Neural progenitor cell (in vitro differentiated cells): Measurements from ENCODE around the gene RSPO4. TPM values are rescaled to one million over a fixed set of nuclear protein-coding genes. Genes with fewer than 3 reads are reported as not detected.

Experiments
- DNase-seq: peaks from one replicate; pipeline ENCODE4 v3.0.0-alpha.2; 2016; ENCODE audit warnings: low spot score
- H2AFZ ChIP-seq: fragments of 200-600 bp; sonication (generic); replicated peaks from 2 replicates; pipeline ENCODE4 v1.6.1; 2016; ENCODE audit warnings: antibody characterized with exemption
- H3F3A ChIP-seq: fragments of 200-600 bp; sonication (generic); 2 replicates; pipeline ENCODE4 v1.6.1; 2016; ENCODE audit warnings: antibody characterized with exemption, low read depth
- H3K27ac ChIP-seq: fragments of 200-600 bp; sonication (generic); 2 replicates; pipeline ENCODE4 v1.5.1; 2016; ENCODE audit warnings: mild to moderate bottlenecking
- H3K27me3 ChIP-seq: fragments of 200-600 bp; sonication (generic); 2 replicates; pipeline ENCODE4 v1.6.1; 2016; ENCODE audit warnings: mild to moderate bottlenecking, moderate library complexity
- H3K36me3 ChIP-seq: fragments of 200-600 bp; sonication (generic); 2 replicates; pipeline ENCODE4 v1.5.1; 2016
- H3K4me1 ChIP-seq: fragments of 200-600 bp; sonication (generic); 2 replicates; pipeline ENCODE4 v1.6.1; 2016; ENCODE audit warnings: mixed run types
- H3K4me2 ChIP-seq: fragments of 200-600 bp; sonication (generic); 2 replicates; pipeline ENCODE4 v1.6.1; 2016
- H3K4me3 ChIP-seq: fragments of 200-600 bp; sonication (generic); 2 replicates; pipeline ENCODE4 v1.5.1; 2016
- H3K79me2 ChIP-seq: fragments of 200-600 bp; sonication (generic); 2 replicates; pipeline ENCODE4 v1.6.1; 2016; ENCODE audit warnings: low read depth
- H3K9ac ChIP-seq: fragments of 200-600 bp; sonication (generic); 2 replicates; pipeline ENCODE4 v1.6.1; 2016
- H3K9me3 ChIP-seq: fragments of 200-600 bp; sonication (generic); 2 replicates; pipeline ENCODE4 v1.5.1; 2016; ENCODE audit warnings: low read depth
- H4K20me1 ChIP-seq: fragments of 200-600 bp; sonication (generic); 2 replicates; pipeline ENCODE4 v1.6.1; 2016; ENCODE audit warnings: low read depth
- H3K27ac Mint-ChIP-seq: 3 replicates; pipeline ENCODE4 v1.8.0; 2021; ENCODE audit warnings: mixed read lengths
- H3K27me3 Mint-ChIP-seq: 2 replicates; pipeline ENCODE4 v1.8.0; 2022; ENCODE audit warnings: low read depth, mild to moderate bottlenecking, inconsistent platforms, moderate library complexity, mixed read lengths; ENCODE audit not compliant: insufficient read depth
- H3K36me3 Mint-ChIP-seq: 3 replicates; pipeline ENCODE4 v1.8.0; 2021; ENCODE audit warnings: mixed read lengths
- H3K4me1 Mint-ChIP-seq: 3 replicates; pipeline ENCODE4 v1.8.0; 2021; ENCODE audit warnings: mixed read lengths
- H3K4me3 Mint-ChIP-seq: 3 replicates; pipeline ENCODE4 v1.8.0; 2021; ENCODE audit warnings: mild to moderate bottlenecking, moderate library complexity, mixed read lengths
- H3K9me3 Mint-ChIP-seq: 3 replicates; pipeline ENCODE4 v1.8.0; 2020; ENCODE audit warnings: mixed read lengths
- CTCF ChIP-seq: fragments of 200-600 bp; sonication (generic); IDR thresholded peaks from 2 replicates; pipeline ENCODE4 v1.5.1; 2017; ENCODE audit warnings: antibody characterized with exemption, mild to moderate bottlenecking
- EZH2 ChIP-seq: fragments of 200-600 bp; sonication (generic); IDR thresholded peaks from 2 replicates; pipeline ENCODE4 v1.6.1; 2017; ENCODE audit warnings: antibody characterized with exemption, mild to moderate bottlenecking, moderate library complexity
- EZH2phosphoT487 ChIP-seq: fragments of 200-600 bp; sonication (generic); IDR thresholded peaks from 2 replicates; pipeline ENCODE4 v1.6.1; 2017; ENCODE audit warnings: antibody characterized with exemption
- total RNA-seq: library from RNA; depleted of rRNA; stranded (reverse); fragments of >200 nt; gene quantifications from 2 replicates; pipeline ENCODE4 v1.2.3, GENCODE V29; 2015; ENCODE audit warnings: low replicate concordance

Gene RSPO4
- total RNA-seq, 1 donor from 2014 or later: 0.26 TPM

GRCh38 chr20:1005452-1006027 is 3.4 kb upstream of the RSPO4 start:
- Histone ChIP-seq H3K27me3 (peaks cover 34% of the 10 kb centered on the region), H3K79me2 (no peaks in the 10 kb centered on the region), H3K36me3 (no peaks in the 10 kb centered on the region), H3K4me3 (no peak overlapping the region), H3K4me2 (peak overlapping the region; percentile 26), H3F3A (peaks cover 7% of the 10 kb centered on the region), H3K9me3 (no peaks in the 10 kb centered on the region), H3K9ac (no peak overlapping the region), H3K27ac (no peak overlapping the region), H4K20me1 (no peaks in the 10 kb centered on the region), H3K4me1 (peaks cover 10% of the 10 kb centered on the region), H2AFZ (no peak overlapping the region)
- peaks cover 16% of the 10 kb centered on the region for H3K4me1 Mint-ChIP-seq
- no peaks in the 10 kb centered on the region for H3K9me3 Mint-ChIP-seq
- no peak overlapping the region for H3K4me3 Mint-ChIP-seq
- H3K27ac Mint-ChIP-seq: no peak overlapping the region
- peak; percentile 82 for DNase-seq
- H3K36me3 Mint-ChIP-seq: no peaks in the 10 kb centered on the region
- peaks cover 26% of the 10 kb centered on the region for H3K27me3 Mint-ChIP-seq
- no peak for TF ChIP-seq EZH2
- no peak for TF ChIP-seq CTCF
- TF ChIP-seq EZH2phosphoT487: no peak

GRCh38 chr20:1003920-1004697 is 2.0 kb upstream of the RSPO4 start:
- DNase-seq: no peak

GRCh38 chr20:1002682-1003561 is 811 bp upstream of the RSPO4 start:
- H3K27me3 Mint-ChIP-seq: peaks cover 32% of the 10 kb centered on the region

More at GRCh38 chr20:1003920-1004697, 2.0 kb upstream of the RSPO4 start:
- Histone ChIP-seq H3F3A (peaks cover 7% of the 10 kb centered on the region), H3K4me2 (no peak overlapping the region), H3K4me3 (no peak overlapping the region), H3K9ac (no peak overlapping the region), H4K20me1 (no peaks in the 10 kb centered on the region), H3K9me3 (no peaks in the 10 kb centered on the region), H2AFZ (no peak overlapping the region), H3K36me3 (no peaks in the 10 kb centered on the region), H3K79me2 (no peaks in the 10 kb centered on the region), H3K27ac (no peak overlapping the region), H3K4me1 (peaks cover 6% of the 10 kb centered on the region), H3K27me3 (peaks cover 40% of the 10 kb centered on the region)
- TF ChIP-seq CTCF: no peak
- Mint-ChIP-seq H3K9me3 (no peaks in the 10 kb centered on the region), H3K36me3 (no peaks in the 10 kb centered on the region), H3K4me1 (peaks cover 16% of the 10 kb centered on the region), H3K4me3 (no peak overlapping the region), H3K27me3 (peaks cover 32% of the 10 kb centered on the region), H3K27ac (no peak overlapping the region)

More at GRCh38 chr20:1002682-1003561, 811 bp upstream of the RSPO4 start:
- Histone ChIP-seq H4K20me1 (no peaks in the 10 kb centered on the region), H3K4me1 (peaks cover 6% of the 10 kb centered on the region), H3K4me3 (peak overlapping the region; percentile 51), H3K36me3 (no peaks in the 10 kb centered on the region), H3K9ac (no peak overlapping the region), H3F3A (peaks cover 7% of the 10 kb centered on the region), H3K4me2 (peak overlapping the region; percentile 89), H2AFZ (peak overlapping the region; percentile 97), H3K27ac (no peak overlapping the region), H3K79me2 (no peaks in the 10 kb centered on the region), H3K9me3 (no peaks in the 10 kb centered on the region), H3K27me3 (peaks cover 38% of the 10 kb centered on the region)
- peak overlapping the region; percentile 73 for H3K27ac Mint-ChIP-seq
- H3K9me3 Mint-ChIP-seq: no peaks in the 10 kb centered on the region
- peak overlapping the region; percentile 85 for H3K4me3 Mint-ChIP-seq
- no peak for TF ChIP-seq CTCF
- TF ChIP-seq EZH2: peak; percentile 29
- DNase-seq: no peak
- H3K36me3 Mint-ChIP-seq: no peaks in the 10 kb centered on the region
- peaks cover 16% of the 10 kb centered on the region for H3K4me1 Mint-ChIP-seq
